NCI-H1092 (cell line): ENCODE measurements around the gene PRXL2A.
"Not testable (repeated sequence)": the region's sequence is repeated elsewhere in the genome, so short reads cannot be mapped to it uniquely, and the experiment has no call there.

Experiments used
- DNase-seq: peaks from one replicate; lab custom pipeline; 2025; lab: John Stamatoyannopoulos, UW

The PRXL2A gene

GRCh38 chr10:80475641-80476040 lies 67.3 kb downstream of the PRXL2A start:
- not testable (repeated sequence) for DNase-seq

- no peak for DNase-seq
Measured at GRCh38 chr10:80476685-80477084, 68.3 kb downstream of the PRXL2A start.

- no peak for DNase-seq
Measured at GRCh38 chr10:80477813-80478212, 69.5 kb downstream of the PRXL2A start.

GRCh38 chr10:80480373-80480772 lies 72.0 kb downstream of the PRXL2A start:
- not testable (repeated sequence) for DNase-seq

- no peak for DNase-seq
Measured at GRCh38 chr10:80480852-80481251, 72.5 kb downstream of the PRXL2A start.

- DNase-seq = no peak
Measured at GRCh38 chr10:80484243-80484642, 75.9 kb downstream of the PRXL2A start.

GRCh38 chr10:80484676-80485075 lies 76.3 kb downstream of the PRXL2A start:
- DNase-seq = no peak

- DNase-seq = no peak
Measured at GRCh38 chr10:80485076-80485945, 77.0 kb downstream of the PRXL2A start.

- DNase-seq = no peak
Measured at GRCh38 chr10:80485946-80486764, 77.8 kb downstream of the PRXL2A start.
